ENCODE data around the gene KCNN4.
"Not testable (repeated sequence)": the region's sequence is repeated elsewhere in the genome, so short reads cannot be mapped to it uniquely, and the experiment has no call there.

The KCNN4 gene

DNA sequence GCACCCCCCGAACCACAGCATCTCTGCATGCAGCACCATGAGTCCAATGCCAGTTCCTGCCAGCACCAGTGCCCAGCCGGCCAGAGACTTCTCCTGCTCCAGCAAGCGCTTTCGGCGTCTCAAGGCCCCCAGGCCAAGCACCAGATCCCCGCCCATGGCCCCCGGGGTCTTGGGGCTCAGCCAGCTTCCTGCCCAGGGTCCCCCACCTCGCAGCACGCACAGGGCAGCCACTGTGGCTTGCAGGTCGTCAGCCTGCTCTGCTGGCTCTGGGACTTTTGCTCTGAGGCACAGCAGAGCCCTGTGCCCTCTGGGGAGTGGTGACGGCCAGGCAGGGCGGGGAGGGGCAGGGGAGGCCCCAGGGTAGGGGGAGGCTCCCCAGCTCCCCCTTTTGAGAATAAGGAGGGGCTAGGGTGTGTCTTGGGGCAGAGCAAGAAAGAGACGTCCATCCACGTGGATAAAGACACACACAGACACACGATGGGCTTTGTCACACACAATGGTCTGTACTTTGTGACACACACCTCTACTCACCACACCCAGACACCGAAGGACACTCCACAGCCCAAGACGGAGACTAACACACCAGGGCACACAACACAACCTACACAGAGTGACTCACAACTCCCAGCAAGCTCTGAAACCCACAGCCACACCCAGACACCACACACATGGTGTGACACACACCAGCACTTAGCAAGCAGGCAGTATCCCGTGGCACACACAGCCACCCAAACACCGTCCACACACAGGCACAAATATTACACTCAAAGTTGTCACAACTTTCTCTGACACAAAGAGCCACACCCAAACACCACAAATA lies at the start of gene KCNN4:
Gene KCNN4 (minus strand): TSS at position 268 of the 820 bp plus-strand sequence. CDS start 112 bp downstream, at position 156.
- Mint-ChIP-seq H3K4me1 (ENCODE audit: low read depth) (peaks cover 77% of the 10 kb centered on the region), H3K4me3 (peak within 1 kb of the TSS; percentile 86), H3K9me3 (no peaks in the 10 kb centered on the region), H3K27me3 (ENCODE audit: low read depth) (no peaks in the 10 kb centered on the region), H3K27ac (peak within 1 kb of the TSS; percentile 93), H3K36me3 (ENCODE audit: low read depth) (peaks cover 22% of the 10 kb centered on the region)

DNA sequence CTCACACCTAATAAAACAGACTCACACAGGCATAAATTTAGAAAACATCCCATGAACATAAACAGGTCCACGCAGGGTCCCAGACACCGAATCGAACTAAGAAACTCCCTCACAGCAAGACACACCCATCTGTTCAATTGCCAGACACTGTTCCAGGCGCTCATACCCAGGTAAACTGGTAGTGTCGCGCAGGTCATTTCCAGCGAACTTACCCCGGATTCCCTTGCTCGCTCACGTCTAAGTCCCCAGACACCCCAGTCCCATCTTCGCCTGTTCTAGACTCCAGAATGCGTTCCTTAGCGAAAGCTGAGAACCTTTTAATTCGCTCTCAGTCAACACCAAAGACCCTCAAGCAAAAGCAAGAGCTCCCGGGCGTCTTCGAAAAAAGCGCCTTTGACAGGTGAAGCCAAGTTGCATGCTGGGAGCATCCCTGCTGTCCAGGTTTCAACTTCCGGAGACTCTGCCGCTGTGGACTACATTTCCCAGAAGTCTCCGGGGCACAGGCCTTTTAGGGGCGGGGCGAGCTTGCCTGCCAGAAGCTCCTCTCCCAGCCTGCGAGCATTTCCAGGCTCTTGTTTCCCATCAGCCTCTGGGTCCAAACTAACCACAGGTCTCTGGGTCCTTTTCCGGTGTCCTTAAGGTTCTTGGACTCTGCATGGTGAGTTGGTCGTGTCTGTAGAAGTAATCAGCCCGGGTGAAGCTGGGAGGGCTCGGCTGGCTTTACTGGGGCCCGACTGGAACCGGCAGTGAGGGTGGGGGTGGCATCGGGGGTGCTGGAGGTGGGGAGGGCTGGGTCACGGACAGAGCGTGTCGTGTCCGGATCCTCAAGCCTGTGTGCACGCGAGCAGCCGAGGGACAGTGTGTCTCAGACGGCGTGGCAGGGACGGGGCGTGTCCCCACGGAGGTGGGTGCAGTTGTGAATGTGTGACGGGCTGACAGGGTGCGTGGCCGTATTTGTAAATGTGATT lies 46.3 kb upstream of the KCNN4 start, which contains the start of gene ZNF283:
Gene ZNF283 (plus strand): TSS at position 535 of the 968 bp plus-strand sequence. CDS start 6,184 bp downstream, outside the sequence.
- Mint-ChIP-seq H3K36me3 (ENCODE audit: low read depth) (peaks cover 27% of the 10 kb centered on the region), H3K4me3 (peak within 1 kb of the TSS; percentile 85), H3K27ac (no peak within 1 kb of the TSS), H3K9me3 (peaks cover 31% of the 10 kb centered on the region), H3K27me3 (ENCODE audit: low read depth) (no peaks in the 10 kb centered on the region), H3K4me1 (ENCODE audit: low read depth) (peaks cover 19% of the 10 kb centered on the region)

DNA sequence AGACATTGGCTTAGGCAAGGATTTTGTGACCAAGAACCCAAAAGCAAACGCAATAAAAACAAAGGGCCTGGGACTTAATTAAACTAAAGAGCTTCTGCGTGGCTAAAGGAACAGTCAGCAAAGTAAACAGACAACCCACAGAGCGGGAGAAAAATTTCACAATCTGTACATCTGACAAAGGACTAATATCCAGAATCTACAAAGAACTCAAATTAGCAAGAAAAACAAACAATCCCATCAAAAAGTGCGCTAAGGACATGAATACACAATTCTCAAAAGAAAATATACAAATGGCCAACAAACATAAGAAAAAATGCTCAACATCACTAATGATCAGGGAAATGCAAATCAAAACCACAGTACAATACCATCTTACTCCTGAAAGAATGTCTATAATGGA lies 43.8 kb upstream of the KCNN4 start:
- H3K36me3 Mint-ChIP-seq (ENCODE audit: low read depth): peaks cover 20% of the 10 kb centered on the region
- peaks cover 15% of the 10 kb centered on the region for H3K27me3 Mint-ChIP-seq (ENCODE audit: low read depth)
- H3K27ac Mint-ChIP-seq, H3K4me3 Mint-ChIP-seq: not testable (repeated sequence)
- H3K4me1 Mint-ChIP-seq (ENCODE audit: low read depth): peaks cover 28% of the 10 kb centered on the region
- peaks cover 38% of the 10 kb centered on the region for H3K9me3 Mint-ChIP-seq

DNA sequence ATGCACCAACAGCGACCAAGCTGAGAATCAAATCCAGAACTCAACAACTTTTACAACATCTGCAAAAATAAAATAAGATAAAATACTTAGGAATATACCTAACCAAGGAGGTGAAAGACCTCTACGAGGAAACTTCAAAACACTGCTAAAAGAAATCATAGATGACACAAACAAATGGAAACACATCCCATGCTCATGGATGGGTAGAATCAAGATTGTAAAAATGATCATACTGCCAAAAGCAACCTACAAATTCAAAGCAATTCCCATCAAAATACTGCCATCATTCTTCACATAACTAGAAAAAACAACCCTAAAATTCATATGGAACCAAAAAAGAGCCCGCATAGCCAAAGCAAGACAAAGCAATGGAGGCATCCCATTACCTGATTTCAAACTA lies 43.1 kb upstream of the KCNN4 start:
- H3K4me3 Mint-ChIP-seq, H3K27ac Mint-ChIP-seq: not testable (repeated sequence)
- Mint-ChIP-seq H3K36me3 (ENCODE audit: low read depth) (peaks cover 14% of the 10 kb centered on the region), H3K4me1 (ENCODE audit: low read depth) (peaks cover 28% of the 10 kb centered on the region), H3K27me3 (ENCODE audit: low read depth) (peaks cover 15% of the 10 kb centered on the region), H3K9me3 (peaks cover 38% of the 10 kb centered on the region)

DNA sequence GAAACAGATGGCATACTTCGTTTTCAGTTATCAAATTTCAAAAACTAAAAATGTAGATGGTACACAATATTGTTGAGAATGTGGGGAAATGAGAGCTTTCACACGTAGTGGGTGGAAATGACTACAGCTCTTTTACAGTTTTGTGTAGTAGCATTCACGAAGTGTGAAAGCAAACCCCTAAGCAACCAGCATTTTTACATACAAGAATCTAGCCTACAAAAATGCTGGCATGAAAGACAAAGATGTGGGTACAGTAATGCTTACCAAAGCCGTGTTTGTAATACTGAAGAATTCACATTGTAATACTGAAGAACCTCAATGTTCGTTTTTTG lies 40.1 kb upstream of the KCNN4 start:
- Mint-ChIP-seq H3K4me3 (peak overlapping the region; percentile 84), H3K4me1 (ENCODE audit: low read depth) (peaks cover 10% of the 10 kb centered on the region), H3K36me3 (ENCODE audit: low read depth) (peaks cover 6% of the 10 kb centered on the region), H3K27me3 (ENCODE audit: low read depth) (peaks cover 20% of the 10 kb centered on the region), H3K9me3 (peaks cover 35% of the 10 kb centered on the region), H3K27ac (no peak overlapping the region)

DNA sequence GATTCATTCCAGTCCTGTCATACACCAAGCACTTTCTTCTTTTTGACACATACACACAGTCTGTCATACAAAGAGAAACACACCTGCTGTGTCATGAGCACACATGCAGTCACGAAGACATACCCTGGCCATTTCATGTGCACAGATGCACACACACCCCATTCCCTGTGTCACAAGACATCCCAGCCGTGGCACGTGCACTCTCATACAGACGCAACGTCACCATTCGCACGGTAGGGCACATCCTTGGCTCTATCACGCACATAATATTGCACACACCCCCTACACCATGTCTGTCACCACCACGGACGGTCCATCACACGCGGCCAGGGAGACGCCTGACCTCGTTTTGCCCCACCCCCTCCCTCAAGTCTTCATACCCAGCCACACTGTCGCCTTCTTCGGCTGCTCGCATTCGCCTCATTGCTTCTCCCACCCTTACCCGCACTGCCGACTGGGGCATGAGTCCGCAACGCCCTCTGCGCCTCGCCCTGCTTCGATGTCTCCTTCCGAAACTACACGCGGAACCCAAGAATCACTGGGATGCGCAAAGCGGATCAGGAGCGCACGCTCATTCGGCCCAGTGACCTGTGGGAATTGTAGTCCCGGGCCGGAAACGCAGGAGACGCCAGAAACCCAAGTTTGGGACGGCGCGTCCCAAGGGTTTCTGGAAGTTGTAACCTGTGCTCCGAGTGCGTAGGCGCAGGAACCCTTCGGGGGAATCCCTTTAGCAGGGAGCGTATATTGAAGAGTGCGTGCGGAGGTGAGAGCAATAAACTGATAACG lies 39.5 kb upstream of the KCNN4 start:
- Mint-ChIP-seq H3K27ac (no peak overlapping the region), H3K4me3 (peak overlapping the region; percentile 84), H3K4me1 (ENCODE audit: low read depth) (peaks cover 8% of the 10 kb centered on the region), H3K9me3 (peaks cover 35% of the 10 kb centered on the region), H3K36me3 (ENCODE audit: low read depth) (peaks cover 6% of the 10 kb centered on the region), H3K27me3 (ENCODE audit: low read depth) (peaks cover 20% of the 10 kb centered on the region)

DNA sequence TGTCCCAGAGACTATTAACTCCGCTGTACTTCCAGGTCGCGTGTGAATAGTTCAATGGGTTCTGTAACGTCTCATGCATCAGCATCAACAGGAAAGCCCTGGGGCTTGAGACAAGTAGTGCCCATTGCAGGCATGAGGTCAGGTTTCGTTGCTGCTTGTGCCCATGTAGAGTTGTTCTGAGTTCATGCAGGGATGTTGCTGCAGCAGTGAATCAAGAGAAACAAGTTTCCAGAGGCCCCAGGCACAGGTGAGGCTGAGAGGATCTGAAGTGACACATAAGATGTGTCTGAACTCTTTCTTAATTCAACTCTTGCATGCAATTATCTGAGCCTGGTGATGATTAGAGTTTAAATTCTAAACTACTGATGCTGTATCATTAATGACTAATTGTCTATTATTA lies 37.7 kb upstream of the KCNN4 start:
- peaks cover 8% of the 10 kb centered on the region for H3K4me1 Mint-ChIP-seq (ENCODE audit: low read depth)
- H3K9me3 Mint-ChIP-seq: peaks cover 22% of the 10 kb centered on the region
- H3K4me3 Mint-ChIP-seq: no peak overlapping the region
- peaks cover 6% of the 10 kb centered on the region for H3K36me3 Mint-ChIP-seq (ENCODE audit: low read depth)
- peaks cover 23% of the 10 kb centered on the region for H3K27me3 Mint-ChIP-seq (ENCODE audit: low read depth)
- no peak overlapping the region for H3K27ac Mint-ChIP-seq

DNA sequence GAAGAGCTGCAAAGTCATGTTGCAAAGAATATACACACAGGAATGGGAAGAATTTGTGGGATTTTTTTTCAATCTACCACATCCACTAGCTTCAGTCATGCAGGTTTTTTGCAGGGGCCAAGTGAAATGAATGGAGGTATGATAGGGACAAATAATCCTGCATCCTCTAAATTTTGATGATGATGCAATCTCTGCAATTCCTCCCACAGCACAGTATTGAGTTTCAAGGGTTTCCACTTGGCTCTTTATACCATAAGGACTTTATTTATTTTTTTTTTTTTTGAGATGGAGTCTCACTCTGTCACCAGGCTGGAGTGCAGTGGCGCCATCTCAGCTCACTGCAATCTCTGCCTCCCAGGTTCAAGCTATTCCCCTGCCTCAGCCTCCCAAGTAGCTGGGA lies 36.7 kb upstream of the KCNN4 start:
- H3K27me3 Mint-ChIP-seq (ENCODE audit: low read depth): peaks cover 23% of the 10 kb centered on the region
- not testable (repeated sequence) for H3K27ac Mint-ChIP-seq; H3K4me3 Mint-ChIP-seq; H3K4me1 Mint-ChIP-seq (ENCODE audit: low read depth); H3K36me3 Mint-ChIP-seq (ENCODE audit: low read depth)
- peaks cover 24% of the 10 kb centered on the region for H3K9me3 Mint-ChIP-seq

DNA sequence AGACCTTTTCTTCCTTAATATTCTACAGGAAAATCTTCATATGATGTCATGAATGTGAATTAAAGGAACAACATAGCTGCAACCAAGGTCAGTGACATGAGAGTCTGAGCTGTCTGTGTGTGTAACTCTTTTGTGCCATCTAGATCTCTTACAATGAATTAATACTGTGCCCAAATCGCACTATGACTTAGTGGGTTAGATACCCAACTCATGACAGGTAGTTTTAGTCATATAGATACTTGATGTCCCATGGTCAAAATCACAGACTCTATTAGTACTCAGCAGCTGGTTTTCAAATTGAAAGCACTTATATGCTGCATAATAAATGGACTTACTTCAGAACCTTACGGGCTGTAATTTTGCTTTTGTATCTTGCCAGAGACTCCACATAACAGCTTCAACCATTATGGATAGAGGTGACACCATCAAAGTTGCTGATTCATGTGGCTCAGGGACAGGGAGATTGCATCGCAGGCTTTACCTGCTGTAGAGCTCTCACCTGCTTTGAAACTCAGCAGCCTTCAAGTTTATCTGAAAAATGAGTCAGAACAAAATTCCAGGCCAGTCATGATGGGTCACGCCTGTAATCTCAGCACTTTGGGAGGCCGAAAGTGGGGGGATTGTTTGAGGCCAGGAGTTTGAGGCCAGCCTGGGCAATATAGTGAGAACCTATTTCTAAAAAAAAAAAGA lies 34.0 kb upstream of the KCNN4 start:
- H3K4me3 Mint-ChIP-seq: no peak overlapping the region
- no peak overlapping the region for H3K27ac Mint-ChIP-seq
- no peaks in the 10 kb centered on the region for H3K4me1 Mint-ChIP-seq (ENCODE audit: low read depth)
- peaks cover 8% of the 10 kb centered on the region for H3K9me3 Mint-ChIP-seq
- H3K36me3 Mint-ChIP-seq (ENCODE audit: low read depth): no peaks in the 10 kb centered on the region
- H3K27me3 Mint-ChIP-seq (ENCODE audit: low read depth): peaks cover 12% of the 10 kb centered on the region

DNA sequence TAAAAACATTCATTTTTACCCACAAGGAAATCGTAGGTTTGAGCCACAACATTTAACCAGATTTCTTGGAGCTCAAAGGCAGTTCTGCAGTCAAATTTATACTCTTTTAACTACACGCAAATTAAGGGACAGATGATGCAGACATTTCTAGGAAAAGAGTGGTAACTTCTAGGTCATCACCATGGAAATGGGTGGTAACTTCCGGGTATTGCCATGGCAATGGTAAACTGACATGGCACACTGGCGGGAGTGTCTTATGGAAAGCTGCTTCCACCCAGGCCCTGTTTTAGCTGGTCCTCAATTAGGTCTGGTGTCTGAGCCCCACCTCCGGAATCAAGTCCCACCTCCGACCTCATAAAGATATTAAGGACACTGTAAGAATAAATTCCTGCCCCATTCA lies 31.9 kb upstream of the KCNN4 start:
- H3K4me3 Mint-ChIP-seq: no peak overlapping the region
- peaks cover 7% of the 10 kb centered on the region for H3K9me3 Mint-ChIP-seq
- no peak overlapping the region for H3K27ac Mint-ChIP-seq
- H3K36me3 Mint-ChIP-seq (ENCODE audit: low read depth): no peaks in the 10 kb centered on the region
- peaks cover 10% of the 10 kb centered on the region for H3K27me3 Mint-ChIP-seq (ENCODE audit: low read depth)
- no peaks in the 10 kb centered on the region for H3K4me1 Mint-ChIP-seq (ENCODE audit: low read depth)

DNA sequence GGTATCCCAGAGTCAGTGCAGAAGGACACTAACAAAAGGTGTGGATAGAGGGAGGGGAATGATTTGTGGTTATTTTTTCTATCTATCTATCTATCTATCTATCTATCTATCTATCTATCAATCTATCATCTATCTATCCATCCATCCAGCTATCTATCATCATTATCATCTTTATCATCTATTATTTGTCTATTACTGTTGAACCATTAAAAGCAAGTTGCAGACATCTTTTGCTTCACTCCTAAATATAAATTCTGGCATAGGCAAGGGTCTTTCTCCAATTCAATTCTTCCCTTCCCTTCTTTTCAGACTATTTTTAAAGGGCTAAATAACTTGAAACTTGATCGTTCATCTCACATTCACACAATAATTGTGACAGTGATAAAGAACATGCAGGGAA lies 31.5 kb upstream of the KCNN4 start:
- H3K27me3 Mint-ChIP-seq (ENCODE audit: low read depth): peaks cover 12% of the 10 kb centered on the region
- H3K36me3 Mint-ChIP-seq (ENCODE audit: low read depth): no peaks in the 10 kb centered on the region
- no peak overlapping the region for H3K27ac Mint-ChIP-seq
- no peaks in the 10 kb centered on the region for H3K4me1 Mint-ChIP-seq (ENCODE audit: low read depth)
- peaks cover 7% of the 10 kb centered on the region for H3K9me3 Mint-ChIP-seq
- no peak overlapping the region for H3K4me3 Mint-ChIP-seq

DNA sequence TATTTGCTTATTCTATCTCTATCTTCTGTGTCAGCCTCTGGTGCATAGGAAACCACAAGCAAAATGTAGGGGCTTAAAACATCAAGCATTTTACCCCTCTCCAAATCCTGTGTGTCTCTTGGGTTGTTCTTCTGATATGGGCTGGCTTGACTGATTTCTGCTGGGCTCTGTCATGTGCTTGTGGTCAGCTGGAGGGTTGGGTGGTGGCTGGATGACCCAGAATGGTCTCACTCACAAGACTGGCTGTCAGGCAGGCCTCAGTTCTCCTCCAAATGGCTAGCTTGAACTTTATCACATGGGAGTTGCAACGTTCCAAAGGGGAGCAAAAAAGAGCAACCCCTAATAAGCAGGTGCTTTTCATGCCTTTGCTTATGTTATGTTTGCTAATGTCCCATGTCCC lies 31.1 kb upstream of the KCNN4 start:
- Mint-ChIP-seq H3K4me3 (no peak overlapping the region), H3K4me1 (ENCODE audit: low read depth) (no peaks in the 10 kb centered on the region), H3K27ac (no peak overlapping the region), H3K9me3 (peaks cover 7% of the 10 kb centered on the region), H3K36me3 (ENCODE audit: low read depth) (no peaks in the 10 kb centered on the region), H3K27me3 (ENCODE audit: low read depth) (peaks cover 12% of the 10 kb centered on the region)

DNA sequence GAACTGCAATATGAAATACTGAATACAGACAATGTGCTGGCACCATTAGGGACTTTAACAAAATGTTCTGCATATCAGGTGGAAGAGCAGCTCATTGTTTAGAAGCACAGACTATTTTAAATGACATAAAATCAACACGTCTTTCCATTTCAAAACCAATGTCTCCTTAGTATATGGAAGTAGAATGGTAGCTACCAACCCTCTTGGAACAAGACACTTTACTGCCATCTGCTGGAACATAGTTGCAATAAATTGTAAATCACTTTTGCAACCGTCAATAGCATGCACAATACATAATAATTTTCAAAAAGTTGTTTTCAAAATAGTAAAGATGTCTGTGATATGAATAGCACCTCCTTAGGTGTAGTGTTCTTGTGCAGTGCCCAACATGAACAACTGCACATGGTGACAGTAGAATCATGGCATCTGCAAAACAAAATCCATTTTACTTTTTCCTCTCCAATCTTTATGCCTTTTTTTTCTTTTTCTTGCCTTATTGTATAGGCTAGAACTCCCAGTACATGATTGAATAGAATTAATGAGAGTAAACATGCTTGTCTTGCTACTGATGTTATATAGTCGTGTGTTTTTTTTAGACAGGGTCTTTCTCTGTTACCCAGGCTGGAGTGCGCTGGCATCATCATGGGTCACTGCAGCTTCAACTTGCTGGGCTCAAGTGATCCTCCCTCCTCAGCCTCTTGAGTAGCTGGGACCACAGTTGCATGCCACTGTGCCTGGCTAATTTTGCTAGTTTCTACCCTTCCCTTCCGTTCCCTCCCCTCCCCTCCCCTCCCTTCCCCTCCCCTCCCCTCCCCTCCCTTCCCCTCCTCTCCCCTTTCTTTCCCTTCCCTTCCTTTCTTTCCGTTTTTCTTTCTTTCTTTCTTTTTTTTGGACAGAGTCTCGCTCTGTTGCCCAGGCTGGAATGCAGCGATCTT lies 29.3 kb upstream of the KCNN4 start:
- Mint-ChIP-seq H3K27ac (no peak overlapping the region), H3K4me3 (no peak overlapping the region), H3K9me3 (peaks cover 3% of the 10 kb centered on the region), H3K4me1 (ENCODE audit: low read depth) (no peaks in the 10 kb centered on the region), H3K36me3 (ENCODE audit: low read depth) (no peaks in the 10 kb centered on the region), H3K27me3 (ENCODE audit: low read depth) (peaks cover 18% of the 10 kb centered on the region)
